Measurements from ENCODE around the gene CST9L. TPM values are rescaled to one million over a fixed set of nuclear protein-coding genes. Genes with fewer than 3 reads are reported as not detected.

The CST9L gene
- total and polyA plus RNA-seq, 10 of the 15 experiments (the other 5 are each of a cell fraction or from before 2014, with no cell fraction given), result not detected

DNA sequence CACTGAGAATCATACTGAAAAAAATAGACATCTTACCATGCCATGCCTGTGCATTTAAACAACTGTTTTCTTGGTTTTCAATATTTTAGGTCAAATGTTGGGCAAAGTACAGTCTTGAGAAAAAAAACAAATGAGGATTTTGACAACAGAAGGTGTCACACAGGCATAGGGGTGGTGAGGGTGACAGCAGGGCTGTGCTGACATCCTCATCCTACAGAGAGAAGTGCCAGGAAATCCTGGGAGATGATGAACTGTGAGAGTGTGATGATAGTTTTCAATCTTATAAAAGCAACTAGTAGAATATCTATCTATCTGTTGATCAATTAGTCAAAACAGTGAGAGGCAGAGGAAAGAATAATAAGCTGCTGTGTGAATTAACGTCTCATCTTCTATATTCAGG is 53.4 kb downstream of the CST9L start:
- Histone ChIP-seq H4K20me1 (ENCODE audit: control insufficient read depth, insufficient read depth) (no peaks in the 10 kb centered on the region), H3K9ac (ENCODE audit: control insufficient read depth, insufficient read depth, low read length) (no peak overlapping the region), H3K4me1 (ENCODE audit: control insufficient read depth, insufficient read depth, low read length) (no peaks in the 10 kb centered on the region), H3K27me3 (replicated peaks in 1 of 2; ENCODE audit: control insufficient read depth in 2 of 2, insufficient read depth in 2 of 2, low read length in 1 of 2) (no peaks in the 10 kb centered on the region), H3K27ac (ENCODE audit: control insufficient read depth, insufficient read depth) (no peak overlapping the region), H3K4me2 (ENCODE audit: control insufficient read depth, insufficient read depth) (no peak overlapping the region), H3K4me3 (no peak overlapping the region), H3K36me3 (ENCODE audit: control insufficient read depth in 2 of 2, insufficient read depth in 2 of 2, low read length in 1 of 2) (no peaks in the 10 kb centered on the region), H3K79me2 (ENCODE audit: control insufficient read depth, insufficient read depth, low read length) (no peaks in the 10 kb centered on the region), H2AFZ (ENCODE audit: control insufficient read depth, low read depth, low read length) (no peak overlapping the region), H3K9me3 (replicated peaks; ENCODE audit: control insufficient read depth, insufficient read depth, low read length) (peaks cover 3% of the 10 kb centered on the region; the same call in 2 of the 3 replicates)
- TF ChIP-seq, protein P1, sequence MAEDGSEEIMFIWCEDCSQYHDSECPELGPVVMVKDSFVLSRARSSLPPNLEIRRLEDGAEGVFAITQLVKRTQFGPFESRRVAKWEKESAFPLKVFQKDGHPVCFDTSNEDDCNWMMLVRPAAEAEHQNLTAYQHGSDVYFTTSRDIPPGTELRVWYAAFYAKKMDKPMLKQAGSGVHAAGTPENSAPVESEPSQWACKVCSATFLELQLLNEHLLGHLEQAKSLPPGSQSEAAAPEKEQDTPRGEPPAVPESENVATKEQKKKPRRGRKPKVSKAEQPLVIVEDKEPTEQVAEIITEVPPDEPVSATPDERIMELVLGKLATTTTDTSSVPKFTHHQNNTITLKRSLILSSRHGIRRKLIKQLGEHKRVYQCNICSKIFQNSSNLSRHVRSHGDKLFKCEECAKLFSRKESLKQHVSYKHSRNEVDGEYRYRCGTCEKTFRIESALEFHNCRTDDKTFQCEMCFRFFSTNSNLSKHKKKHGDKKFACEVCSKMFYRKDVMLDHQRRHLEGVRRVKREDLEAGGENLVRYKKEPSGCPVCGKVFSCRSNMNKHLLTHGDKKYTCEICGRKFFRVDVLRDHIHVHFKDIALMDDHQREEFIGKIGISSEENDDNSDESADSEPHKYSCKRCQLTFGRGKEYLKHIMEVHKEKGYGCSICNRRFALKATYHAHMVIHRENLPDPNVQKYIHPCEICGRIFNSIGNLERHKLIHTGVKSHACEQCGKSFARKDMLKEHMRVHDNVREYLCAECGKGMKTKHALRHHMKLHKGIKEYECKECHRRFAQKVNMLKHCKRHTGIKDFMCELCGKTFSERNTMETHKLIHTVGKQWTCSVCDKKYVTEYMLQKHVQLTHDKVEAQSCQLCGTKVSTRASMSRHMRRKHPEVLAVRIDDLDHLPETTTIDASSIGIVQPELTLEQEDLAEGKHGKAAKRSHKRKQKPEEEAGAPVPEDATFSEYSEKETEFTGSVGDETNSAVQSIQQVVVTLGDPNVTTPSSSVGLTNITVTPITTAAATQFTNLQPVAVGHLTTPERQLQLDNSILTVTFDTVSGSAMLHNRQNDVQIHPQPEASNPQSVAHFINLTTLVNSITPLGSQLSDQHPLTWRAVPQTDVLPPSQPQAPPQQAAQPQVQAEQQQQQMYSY (CRISPR knock-in tag; IDR thresholded peaks at IDR 0.05), result no peak
- no peak for TF ChIP-seq BRCA1 (IDR thresholded peaks at IDR 0.05; ENCODE audit: low read depth, low read length)
- no peak for TF ChIP-seq ZNF274 (IDR thresholded peaks at IDR 0.05; ENCODE audit: insufficient read depth, insufficient read length)
- TF ChIP-seq IKZF1 (conservative IDR thresholded peaks at IDR 0.05), result no peak
- TF ChIP-seq NFIC (IDR thresholded peaks at IDR 0.05; ENCODE audit: low read depth, low read length), result no peak
- TF ChIP-seq, protein P2, sequence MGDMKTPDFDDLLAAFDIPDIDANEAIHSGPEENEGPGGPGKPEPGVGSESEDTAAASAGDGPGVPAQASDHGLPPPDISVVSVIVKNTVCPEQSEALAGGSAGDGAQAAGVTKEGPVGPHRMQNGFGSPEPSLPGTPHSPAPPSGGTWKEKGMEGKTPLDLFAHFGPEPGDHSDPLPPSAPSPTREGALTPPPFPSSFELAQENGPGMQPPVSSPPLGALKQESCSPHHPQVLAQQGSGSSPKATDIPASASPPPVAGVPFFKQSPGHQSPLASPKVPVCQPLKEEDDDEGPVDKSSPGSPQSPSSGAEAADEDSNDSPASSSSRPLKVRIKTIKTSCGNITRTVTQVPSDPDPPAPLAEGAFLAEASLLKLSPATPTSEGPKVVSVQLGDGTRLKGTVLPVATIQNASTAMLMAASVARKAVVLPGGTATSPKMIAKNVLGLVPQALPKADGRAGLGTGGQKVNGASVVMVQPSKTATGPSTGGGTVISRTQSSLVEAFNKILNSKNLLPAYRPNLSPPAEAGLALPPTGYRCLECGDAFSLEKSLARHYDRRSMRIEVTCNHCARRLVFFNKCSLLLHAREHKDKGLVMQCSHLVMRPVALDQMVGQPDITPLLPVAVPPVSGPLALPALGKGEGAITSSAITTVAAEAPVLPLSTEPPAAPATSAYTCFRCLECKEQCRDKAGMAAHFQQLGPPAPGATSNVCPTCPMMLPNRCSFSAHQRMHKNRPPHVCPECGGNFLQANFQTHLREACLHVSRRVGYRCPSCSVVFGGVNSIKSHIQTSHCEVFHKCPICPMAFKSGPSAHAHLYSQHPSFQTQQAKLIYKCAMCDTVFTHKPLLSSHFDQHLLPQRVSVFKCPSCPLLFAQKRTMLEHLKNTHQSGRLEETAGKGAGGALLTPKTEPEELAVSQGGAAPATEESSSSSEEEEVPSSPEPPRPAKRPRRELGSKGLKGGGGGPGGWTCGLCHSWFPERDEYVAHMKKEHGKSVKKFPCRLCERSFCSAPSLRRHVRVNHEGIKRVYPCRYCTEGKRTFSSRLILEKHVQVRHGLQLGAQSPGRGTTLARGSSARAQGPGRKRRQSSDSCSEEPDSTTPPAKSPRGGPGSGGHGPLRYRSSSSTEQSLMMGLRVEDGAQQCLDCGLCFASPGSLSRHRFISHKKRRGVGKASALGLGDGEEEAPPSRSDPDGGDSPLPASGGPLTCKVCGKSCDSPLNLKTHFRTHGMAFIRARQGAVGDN (IDR thresholded peaks at IDR 0.05), result no peak
- TF ChIP-seq POLR2AphosphoS2 (IDR thresholded peaks at IDR 0.05; ENCODE audit: low read depth, low read length), result no peak
- TF ChIP-seq, protein P3, sequence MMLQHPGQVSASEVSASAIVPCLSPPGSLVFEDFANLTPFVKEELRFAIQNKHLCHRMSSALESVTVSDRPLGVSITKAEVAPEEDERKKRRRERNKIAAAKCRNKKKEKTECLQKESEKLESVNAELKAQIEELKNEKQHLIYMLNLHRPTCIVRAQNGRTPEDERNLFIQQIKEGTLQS (IDR thresholded peaks at IDR 0.05; ENCODE audit: borderline replicate concordance, extremely low read depth, low read depth, low read length), result no peak
- TF ChIP-seq, protein P4, sequence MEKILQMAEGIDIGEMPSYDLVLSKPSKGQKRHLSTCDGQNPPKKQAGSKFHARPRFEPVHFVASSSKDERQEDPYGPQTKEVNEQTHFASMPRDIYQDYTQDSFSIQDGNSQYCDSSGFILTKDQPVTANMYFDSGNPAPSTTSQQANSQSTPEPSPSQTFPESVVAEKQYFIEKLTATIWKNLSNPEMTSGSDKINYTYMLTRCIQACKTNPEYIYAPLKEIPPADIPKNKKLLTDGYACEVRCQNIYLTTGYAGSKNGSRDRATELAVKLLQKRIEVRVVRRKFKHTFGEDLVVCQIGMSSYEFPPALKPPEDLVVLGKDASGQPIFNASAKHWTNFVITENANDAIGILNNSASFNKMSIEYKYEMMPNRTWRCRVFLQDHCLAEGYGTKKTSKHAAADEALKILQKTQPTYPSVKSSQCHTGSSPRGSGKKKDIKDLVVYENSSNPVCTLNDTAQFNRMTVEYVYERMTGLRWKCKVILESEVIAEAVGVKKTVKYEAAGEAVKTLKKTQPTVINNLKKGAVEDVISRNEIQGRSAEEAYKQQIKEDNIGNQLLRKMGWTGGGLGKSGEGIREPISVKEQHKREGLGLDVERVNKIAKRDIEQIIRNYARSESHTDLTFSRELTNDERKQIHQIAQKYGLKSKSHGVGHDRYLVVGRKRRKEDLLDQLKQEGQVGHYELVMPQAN (conservative IDR thresholded peaks at IDR 0.05), result no peak
- no peak for TF ChIP-seq MYB (IDR thresholded peaks at IDR 0.05; ENCODE audit: borderline replicate concordance, low read depth, low read length)
- TF ChIP-seq SREBF2 (IDR thresholded peaks at IDR 0.05; ENCODE audit: low read length), result no peak
- TF ChIP-seq, protein P5, sequence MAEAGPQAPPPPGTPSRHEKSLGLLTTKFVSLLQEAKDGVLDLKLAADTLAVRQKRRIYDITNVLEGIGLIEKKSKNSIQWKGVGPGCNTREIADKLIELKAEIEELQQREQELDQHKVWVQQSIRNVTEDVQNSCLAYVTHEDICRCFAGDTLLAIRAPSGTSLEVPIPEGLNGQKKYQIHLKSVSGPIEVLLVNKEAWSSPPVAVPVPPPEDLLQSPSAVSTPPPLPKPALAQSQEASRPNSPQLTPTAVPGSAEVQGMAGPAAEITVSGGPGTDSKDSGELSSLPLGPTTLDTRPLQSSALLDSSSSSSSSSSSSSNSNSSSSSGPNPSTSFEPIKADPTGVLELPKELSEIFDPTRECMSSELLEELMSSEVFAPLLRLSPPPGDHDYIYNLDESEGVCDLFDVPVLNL (IDR thresholded peaks at IDR 0.05; ENCODE audit: low read depth, low read length), result no peak
- FAIRE-seq, result no peak
- no TSS peak for BruUV-seq (replicated peaks)
- ChIA-PET RAD21 (ENCODE audit: unreplicated experiment) (no interaction called here), POLR2A (no interaction called here), SMC1A (ENCODE audit: uncharacterized antibody, unreplicated experiment) (interaction anchor here (0.6 kb wide), 1 partner anchor 1160 kb away, joined by 3 read pairs; no protein-coding TSS in a partner anchor), CTCF (no interaction called here)
- intact Hi-C loops (cut with micrococcal nuclease; ENCODE audit: unreplicated experiment) (no loop called here), in situ Hi-C loops (cut with MboI) (no loop called here)
- ATAC-seq, result no peak
- DNase-seq (ENCODE audit: low read depth, low spot score), result no peak
- WGBS (ENCODE audit: insufficient coverage, insufficient replicate concordance, low lambda C conversion rate, missing lambda C conversion rate), result 0% methylated on average over 1 of the region's 1 CpG
